ENCODE results near the gene VIPR2.

GRCh38 chr7:159064121-159064815, 80.4 kb downstream of the VIPR2 start:
- TF ChIP-seq YY1 (IDR thresholded peaks at IDR 0.05; ENCODE audit: insufficient read depth, insufficient read length) (no peak), ZNF274 (IDR thresholded peaks at IDR 0.05; ENCODE audit: low read depth, low read length) (no peak)

All from NT2/D1 (cell line).